T-helper 1 cell (primary cell): ENCODE data around the gene AFF3.
A peak's percentile ranks its signal among the peaks of the same experiment; 100 is the strongest.

Experiments
- DNase-seq, 5 donors: peaks; one replicate each; pipeline ENCODE4 v3.0.0-alpha.2; 2012 to 2020

Gene AFF3

DNA sequence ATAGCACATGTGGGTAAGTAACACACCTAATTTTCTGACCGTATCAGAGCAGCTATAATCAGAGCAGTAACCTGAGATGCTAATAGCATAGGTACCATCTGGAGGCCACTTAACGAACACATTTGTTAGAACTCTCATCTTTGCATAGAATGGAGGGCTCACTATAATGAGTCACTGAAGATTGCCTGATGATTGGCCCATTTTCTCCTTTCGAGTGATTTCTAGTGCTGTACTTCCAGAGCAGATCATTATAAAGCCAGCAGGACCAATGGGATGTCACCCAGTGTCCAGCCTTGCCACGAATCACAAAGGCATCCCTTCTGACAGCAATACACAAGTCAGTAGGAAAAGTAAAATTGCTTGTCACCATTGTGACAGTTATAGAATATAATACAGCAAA is 570.9 kb downstream of the AFF3 start:
- no peak for DNase-seq

- DNase-seq: no peak
Measured at GRCh38 chr2:99571021-99571420, 571.4 kb downstream of the AFF3 start.

DNA sequence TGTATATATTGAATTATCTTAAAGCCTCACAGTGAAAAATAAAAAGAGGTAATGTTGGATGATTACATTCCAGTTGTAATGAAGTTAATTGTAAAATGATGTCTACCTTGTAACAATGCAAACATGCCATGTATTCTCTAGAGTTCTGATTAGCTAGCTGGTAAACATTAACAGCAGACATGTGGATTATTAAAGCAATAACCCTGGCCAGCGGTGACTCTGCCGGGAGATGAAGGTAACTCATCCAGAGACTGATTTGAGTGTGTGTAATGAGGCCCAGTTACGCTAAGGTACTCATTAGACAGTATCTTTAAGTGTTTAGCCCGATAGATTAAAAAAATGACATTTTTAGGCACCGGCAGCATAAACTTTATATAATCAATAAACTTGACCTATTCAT is 573.0 kb downstream of the AFF3 start:
- DNase-seq: no peak

DNA sequence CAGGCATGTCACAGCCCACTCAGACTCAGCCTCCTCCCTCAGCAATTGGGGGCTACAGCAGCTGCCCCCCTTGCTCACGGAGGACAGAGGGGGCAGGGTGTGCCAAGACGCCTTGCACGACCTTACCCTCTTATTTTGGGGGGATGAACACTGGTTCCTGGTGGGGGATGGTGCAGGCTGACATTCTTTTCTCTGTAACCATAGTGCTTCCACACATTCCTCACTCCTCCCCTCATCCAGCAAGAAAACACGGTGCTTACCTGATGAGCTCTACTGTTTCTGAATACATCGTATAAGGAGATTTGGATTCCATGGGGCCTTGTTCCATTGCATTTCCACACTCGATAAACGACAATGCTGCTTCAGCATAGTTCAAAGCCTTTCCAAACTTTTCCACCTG is 577.2 kb downstream of the AFF3 start:
- DNase-seq: no peak

DNA sequence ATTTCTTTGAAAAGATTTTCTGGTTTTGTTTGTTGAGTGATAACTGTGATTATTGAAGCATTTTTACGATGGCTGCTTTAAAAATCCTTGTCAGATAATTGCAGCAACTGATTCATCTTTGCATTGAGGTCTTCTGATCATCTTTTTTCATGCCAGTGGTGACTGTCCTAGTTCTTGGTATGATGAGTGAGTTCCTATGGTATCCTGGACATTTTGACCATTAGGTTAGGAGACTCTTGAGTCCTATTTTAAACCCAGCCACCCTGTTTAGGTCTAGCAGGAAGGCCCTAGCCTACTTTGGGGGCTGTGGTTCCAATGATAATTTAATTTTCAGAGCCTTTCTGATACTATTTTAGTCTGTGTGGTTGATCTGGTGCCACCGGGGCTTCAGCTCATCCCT is 579.9 kb downstream of the AFF3 start:
- no peak for DNase-seq

DNA sequence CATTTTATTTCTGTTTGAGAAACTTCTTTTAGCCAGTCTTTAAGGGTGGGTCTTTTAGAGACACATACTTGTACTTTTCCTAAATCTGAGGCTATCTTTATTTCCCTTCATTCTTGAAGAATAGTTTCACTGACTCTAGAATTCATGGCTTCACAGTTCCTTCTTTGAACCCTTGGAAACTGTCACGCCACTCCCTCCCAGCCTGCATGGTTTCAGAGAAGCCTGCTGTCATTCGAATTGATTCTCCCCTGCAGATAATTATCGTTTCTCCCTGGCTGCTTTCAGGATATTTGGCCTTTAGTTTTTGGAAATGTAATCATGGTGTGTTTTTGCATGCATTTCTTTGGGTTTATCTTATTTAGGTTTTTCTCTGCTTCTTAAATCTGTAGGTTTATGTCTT is 580.6 kb downstream of the AFF3 start:
- no peak for DNase-seq

DNA sequence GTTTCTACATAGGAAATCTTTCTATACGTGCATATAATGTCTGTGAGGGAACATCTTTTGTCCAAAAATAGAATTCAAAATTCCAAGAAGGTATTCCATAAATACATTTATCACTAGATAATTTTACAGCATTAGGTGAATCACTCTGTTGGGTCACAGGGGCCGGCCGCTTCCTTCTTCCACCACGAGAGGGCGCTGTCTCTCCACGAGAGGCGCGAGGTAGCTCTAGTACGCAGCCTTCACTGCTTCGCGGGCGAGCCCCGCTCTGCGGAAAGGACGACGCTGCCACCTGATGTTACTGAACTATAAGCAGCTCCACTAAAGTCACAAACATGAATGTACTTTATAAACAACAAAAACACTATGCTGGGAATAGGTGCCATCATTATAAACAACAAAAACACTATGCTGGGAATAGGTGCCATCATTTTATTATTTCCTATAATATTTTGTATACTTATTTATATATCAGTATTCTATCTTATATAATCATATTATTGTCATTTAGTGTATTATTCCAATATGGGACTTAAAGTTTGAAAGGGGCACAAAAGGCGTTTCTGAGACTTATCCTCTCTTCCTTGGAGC is 583.2 kb downstream of the AFF3 start:
- peak; percentile 54 to 80 (median 68) for DNase-seq

DNA sequence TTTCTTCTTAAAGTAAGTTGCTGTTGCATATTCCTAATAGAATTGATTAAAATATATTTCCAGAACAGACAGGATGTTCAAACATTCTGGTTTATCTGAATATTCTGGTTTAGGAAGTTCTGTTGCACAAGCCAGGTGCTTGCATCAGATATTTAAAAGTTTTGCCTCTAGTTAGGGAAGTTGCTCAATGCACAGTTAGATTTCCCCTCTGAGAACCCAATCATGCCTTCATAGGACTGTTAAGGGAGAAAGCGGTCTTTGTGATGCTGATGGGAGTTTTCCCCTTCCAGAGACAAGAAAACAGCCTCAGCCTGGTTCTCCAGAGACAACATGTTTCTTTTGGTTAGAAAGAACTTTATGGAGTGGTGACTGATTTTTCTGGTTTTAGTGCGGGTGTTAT is 587.0 kb downstream of the AFF3 start:
- DNase-seq: no peak

DNA sequence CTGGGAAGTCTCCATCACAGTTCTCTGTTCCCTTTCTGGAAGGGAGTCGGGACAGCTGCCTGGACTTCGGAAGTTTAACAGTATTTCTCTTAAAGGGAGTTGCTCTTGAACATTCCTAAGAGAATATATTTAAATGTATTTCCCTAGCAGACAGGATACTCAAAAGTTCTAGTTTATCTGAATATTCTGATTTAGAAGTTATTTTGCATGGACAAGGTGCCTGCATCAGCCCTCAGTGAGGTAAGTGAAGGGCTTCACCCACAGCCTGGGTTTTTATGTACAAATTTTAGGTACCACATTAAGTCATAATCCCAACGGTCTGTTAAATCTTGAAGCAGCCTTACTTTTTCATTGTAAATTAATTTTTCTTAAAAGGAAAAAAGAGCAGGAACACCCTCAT is 587.5 kb downstream of the AFF3 start:
- no peak for DNase-seq

- no peak for DNase-seq
Measured at GRCh38 chr2:99554238-99554637, 588.2 kb downstream of the AFF3 start.

- DNase-seq: no peak
Measured at GRCh38 chr2:99552529-99552928, 589.9 kb downstream of the AFF3 start.

DNA sequence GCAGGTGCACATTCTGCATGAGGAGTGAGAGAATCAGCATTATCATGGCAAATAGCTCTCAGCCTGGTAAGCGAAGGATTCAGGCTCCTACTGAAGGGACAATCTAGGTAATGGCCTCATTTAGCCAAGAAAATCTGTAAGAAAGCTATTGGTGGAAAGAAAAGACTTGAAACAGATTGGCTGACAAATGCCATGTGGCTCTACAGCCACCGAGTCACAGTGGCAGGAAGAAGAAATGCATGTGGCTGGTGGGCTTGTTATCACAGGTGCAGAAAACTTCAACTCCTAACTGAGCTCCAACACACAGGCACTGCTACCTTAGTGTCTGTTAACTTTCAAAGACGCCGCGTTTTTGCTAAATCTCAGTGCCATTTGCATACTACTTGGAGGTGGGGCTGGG is 592.0 kb downstream of the AFF3 start:
- DNase-seq: no peak

GRCh38 chr2:99545604-99546003 is 596.8 kb downstream of the AFF3 start:
- DNase-seq: no peak

GRCh38 chr2:99545066-99545465 is 597.3 kb downstream of the AFF3 start:
- no peak for DNase-seq

DNA sequence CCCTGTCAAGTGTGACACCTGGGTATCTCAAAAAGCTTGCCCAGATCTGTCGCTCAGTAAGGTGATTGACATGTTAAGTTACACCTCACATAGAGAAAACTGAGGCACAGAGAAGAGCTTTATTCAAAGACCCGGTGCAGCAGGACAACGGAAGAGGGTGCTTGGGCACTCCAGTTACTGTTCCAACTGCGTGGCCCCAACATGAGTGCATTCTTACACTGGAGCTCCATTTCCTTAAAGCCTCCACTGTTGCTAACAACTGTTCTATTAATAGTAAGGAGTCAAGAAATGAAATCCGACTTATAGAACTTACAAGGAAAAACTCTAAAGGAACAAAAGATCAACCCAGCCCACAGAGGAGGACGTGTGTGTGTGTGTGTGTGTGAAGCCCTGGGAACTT is 597.8 kb downstream of the AFF3 start:
- DNase-seq: no peak

DNA sequence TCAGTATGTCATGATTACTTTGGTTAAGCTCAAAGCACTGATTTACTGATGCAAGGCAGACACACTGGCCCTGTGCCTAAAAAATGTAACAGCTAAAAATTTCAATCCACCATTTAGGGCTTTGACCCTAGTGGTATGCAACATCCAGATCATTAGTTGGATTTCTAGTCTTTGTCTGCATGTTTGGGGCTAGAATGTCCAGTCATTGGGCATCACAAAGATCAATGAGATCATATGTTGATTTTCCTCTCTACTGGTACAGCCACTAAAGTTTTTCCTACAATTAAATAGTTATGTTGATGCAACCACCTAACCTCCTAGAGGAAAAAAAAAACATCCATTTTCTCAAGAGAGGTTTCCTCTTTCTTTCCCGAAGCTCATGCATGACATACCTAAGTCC is 599.1 kb downstream of the AFF3 start:
- no peak for DNase-seq

- DNase-seq: no peak
Measured at GRCh38 chr2:99537910-99538485, 604.4 kb downstream of the AFF3 start.

GRCh38 chr2:99524056-99524455 is 618.3 kb downstream of the AFF3 start:
- no peak for DNase-seq

- DNase-seq: no peak
Measured at GRCh38 chr2:99522157-99522556, 620.2 kb downstream of the AFF3 start.

DNA sequence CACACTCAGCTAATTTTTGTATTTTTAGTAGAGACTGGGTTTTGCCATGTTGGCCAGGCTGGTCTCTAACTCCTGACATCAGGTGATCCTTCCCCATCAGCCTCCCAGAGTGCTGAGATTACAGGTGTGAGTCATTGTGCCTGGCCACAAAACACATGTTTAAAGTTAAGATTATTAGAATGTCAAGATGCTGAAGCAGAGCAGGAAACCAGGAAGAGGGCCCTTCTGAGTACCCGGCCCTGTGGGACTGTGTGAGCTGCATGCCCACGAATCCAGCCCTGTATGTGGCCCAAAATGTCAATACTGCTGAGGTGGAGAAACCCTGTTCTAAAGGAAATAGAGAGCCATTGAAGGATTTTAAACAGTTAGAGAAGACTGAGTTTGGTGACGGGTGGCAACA is 621.6 kb downstream of the AFF3 start:
- DNase-seq: no peak

DNA sequence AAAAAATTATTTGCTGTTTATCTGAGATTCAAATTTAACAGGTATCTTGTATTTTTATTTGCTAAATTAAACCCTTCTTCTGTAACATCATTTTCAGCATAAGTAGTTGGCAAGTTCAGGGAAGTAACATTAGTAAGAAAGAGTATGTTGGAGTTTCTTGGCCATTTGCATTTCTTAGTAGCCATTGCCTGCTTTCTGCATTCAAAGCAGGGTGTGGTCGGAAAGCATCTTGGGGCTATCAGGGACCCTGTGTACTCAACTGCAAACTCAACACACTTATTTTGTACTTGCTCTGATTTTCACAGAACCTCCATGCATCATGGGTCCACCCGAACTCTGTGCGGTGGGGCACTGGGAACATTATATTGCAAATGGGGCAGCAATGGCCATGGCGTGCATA is 622.2 kb downstream of the AFF3 start:
- no peak for DNase-seq

DNA sequence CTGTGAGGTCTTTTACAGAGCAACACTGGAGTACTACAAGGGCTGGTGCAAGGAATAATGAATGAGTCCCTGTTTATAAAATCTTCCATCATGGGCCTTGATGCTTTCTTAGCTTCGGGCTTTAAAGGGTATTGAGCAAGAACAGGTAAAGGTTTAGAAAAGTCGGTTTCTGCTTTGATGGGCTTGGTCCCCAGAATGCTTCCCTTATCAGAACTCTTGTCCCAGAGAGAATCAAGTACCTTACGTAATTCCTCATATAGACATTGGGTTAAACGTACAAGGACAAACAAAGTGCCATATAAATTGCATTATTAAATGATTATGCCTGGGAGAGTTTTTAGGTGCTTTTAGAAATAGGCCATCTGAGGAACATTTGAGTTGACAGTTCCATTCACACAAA is 628.0 kb downstream of the AFF3 start:
- DNase-seq: no peak

- no peak for DNase-seq
Measured at GRCh38 chr2:99512181-99512591, 630.2 kb downstream of the AFF3 start.

DNA sequence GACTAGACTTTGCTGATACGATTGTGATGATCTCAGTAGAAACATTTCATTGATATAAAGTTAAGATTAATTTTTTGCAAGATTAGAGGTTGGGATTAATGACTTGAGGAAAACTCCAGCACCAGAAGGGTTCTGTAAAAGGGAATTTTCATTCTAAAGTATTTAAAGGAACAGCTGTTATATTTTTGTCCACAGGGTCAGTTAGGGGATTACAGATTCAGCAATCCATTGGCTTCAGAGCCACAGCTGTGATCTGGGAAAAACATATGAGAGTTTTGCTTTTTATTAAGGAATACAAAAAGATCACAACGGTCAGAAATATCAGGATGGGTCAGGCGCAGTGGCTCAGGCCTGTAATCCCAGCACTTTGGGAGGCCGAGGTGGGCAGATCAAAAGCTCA is 633.0 kb downstream of the AFF3 start:
- DNase-seq: no peak
